Esophagus muscularis mucosa (tissue), 4 donors: ENCODE measurements around the gene ANKRD65. TPM values are rescaled to one million over a fixed set of nuclear protein-coding genes. Genes with fewer than 3 reads are reported as not detected.
A peak's percentile ranks its signal among the peaks of the same experiment; 100 is the strongest.
"Not testable (repeated sequence)": the region's sequence is repeated elsewhere in the genome, so short reads cannot be mapped to it uniquely, and the experiment has no call there.

Experiments used
- DNase-seq: peaks from one replicate; pipeline ENCODE4 v3.0.0-alpha.2; 2017; ENCODE audit errors: extremely low spot score
- H3K27ac ChIP-seq, 4 donors: fragments of 200-600 bp; sonication (generic); replicated peaks in 1 of 4; 1 replicate in 3 of 4; 2 replicates in 1 of 4; pipeline ENCODE4 v1.5.1; 2016 to 2019; ENCODE audit warnings: mild to moderate bottlenecking in 1 of 4
- H3K27me3 ChIP-seq, 4 donors: fragments of 200-600 bp; sonication (generic); one replicate each; pipeline versions ENCODE4 v1.5.1 to v1.6.0; 2016 to 2019
- H3K36me3 ChIP-seq, 4 donors: fragments of 200-600 bp; sonication (generic); one replicate each; pipeline ENCODE4 v1.5.1; 2016 to 2019
- H3K4me1 ChIP-seq, 4 donors: fragments of 200-600 bp; sonication (generic); one replicate each; pipeline ENCODE4 v1.5.1; 2016 to 2019
- H3K4me3 ChIP-seq, 4 donors: fragments of 200-600 bp; sonication (generic); 1 replicate in 2 of 4; 2 replicates in 2 of 4; pipeline ENCODE4 v1.5.1; 2016 to 2019; ENCODE audit warnings: mild to moderate bottlenecking in 4 of 4, moderate library complexity in 1 of 4
- H3K9me3 ChIP-seq, 4 donors: fragments of 200-600 bp; sonication (generic); 1 replicate in 3 of 4; 2 replicates in 1 of 4; pipeline ENCODE4 v1.5.1; 2016 to 2019
- EP300 ChIP-seq: sonication (generic); formaldehyde crosslinking; IDR thresholded peaks from one replicate; pipeline ENCODE4 v1.6.1; 2017; ENCODE audit warnings: antibody characterized with exemption
- POLR2A ChIP-seq: fragments of 450-650 bp; IDR thresholded peaks from one replicate; pipeline ENCODE4 v1.6.1; 2017; ENCODE audit warnings: antibody characterized with exemption, moderate library complexity, mild to moderate bottlenecking, low read depth
- POLR2AphosphoS5 ChIP-seq, 2 donors: sonication (generic); formaldehyde crosslinking; IDR thresholded peaks; one replicate each; pipeline ENCODE4 v1.6.1; 2017; ENCODE audit warnings: antibody characterized with exemption in 2 of 2
- WGBS: methylation state at CpG from one replicate; pipeline ENCODE4 v1.1.5; 2018; 5-methylcytosine and 5-hydroxymethylcytosine counted together
- intact Hi-C: fragments of 100-400 bp; cut with DNase I; formaldehyde crosslinking; loops from one replicate; pipeline ENCODE4 v1.15.1; 2023
- total RNA-seq, 4 donors: library from RNA; depleted of rRNA; stranded (reverse); fragments of >200 nt; gene quantifications; one replicate each; pipeline versions ENCODE4 v1.1.0 to v1.2.1, GENCODE V29; 2016
- TF ChIP-seq, protein P1 (sequence below), 3 experiments: fragments of 200-600 bp in 2 of 3; fragments of 450-650 bp in 1 of 3; sonication (generic) in 2 of 3; IDR thresholded peaks; one replicate each; pipeline ENCODE4 v1.5.1; 2017 to 2019; ENCODE audit warnings: antibody characterized with exemption in 3 of 3, mild to moderate bottlenecking in 2 of 3, moderate library complexity in 1 of 3

The ANKRD65 gene
- total RNA-seq, 4 donors from 2014 or later = 8.1 to 19.2 (median 9.8) TPM

GRCh38 chr1:1418464-1419362 is 2.4 kb downstream of the ANKRD65 start:
- WGBS = 92% methylated on average over 19 of the region's 26 CpGs
- TF ChIP-seq POLR2AphosphoS5 (IDR thresholded peaks at IDR 0.05) = no peak
- H3K9me3 ChIP-seq = no peaks in the 10 kb centered on the region
- intact Hi-C loops = no loop called here
- H3K27ac ChIP-seq = peak overlapping the region; percentile 75 to 84 (median 76)
- H3K4me3 ChIP-seq = peak overlapping the region in 1 of 4 donors; percentile 53
- H3K27me3 ChIP-seq = no peaks in the 10 kb centered on the region
- no peak for DNase-seq
- no peaks in the 10 kb centered on the region for H3K36me3 ChIP-seq
- peaks cover 8 to 52% (median 34%) of the 10 kb centered on the region in 4 donors for H3K4me1 ChIP-seq

- DNase-seq, H3K9me3 ChIP-seq, H3K4me3 ChIP-seq, H3K36me3 ChIP-seq, H3K27me3 ChIP-seq, intact Hi-C loops, H3K27ac ChIP-seq: not testable (repeated sequence)
- 91% methylated on average over 19 of the region's 25 CpGs for WGBS
- H3K4me1 ChIP-seq = peaks cover 8 to 52% (median 34%) of the 10 kb centered on the region in 4 donors
Measured at GRCh38 chr1:1417825-1418463, 3.1 kb downstream of the ANKRD65 start.

DNA sequence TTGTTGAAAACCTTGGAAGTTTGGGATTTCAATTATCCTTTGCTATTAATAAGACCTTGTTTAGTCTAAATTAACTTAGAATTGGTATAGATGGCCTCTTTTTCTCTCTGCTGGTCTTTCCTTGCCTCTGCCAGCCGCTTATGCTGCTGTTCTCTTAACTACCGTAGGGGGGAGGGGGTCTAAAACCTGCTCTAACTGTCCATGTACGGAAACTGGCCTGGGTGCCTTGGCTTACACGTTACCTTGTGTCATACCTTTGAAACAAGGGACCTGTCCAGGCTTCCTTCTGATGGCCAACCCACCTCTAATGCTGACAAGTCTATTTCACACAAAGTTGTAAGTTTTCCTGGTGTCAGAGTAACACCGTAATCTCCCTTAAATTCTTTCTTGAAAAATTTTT is 3.7 kb downstream of the ANKRD65 start:
- intact Hi-C loops, H3K27me3 ChIP-seq, DNase-seq, H3K4me3 ChIP-seq, H3K27ac ChIP-seq, H3K36me3 ChIP-seq, H3K9me3 ChIP-seq: not testable (repeated sequence)
- 80% methylated on average over 5 of the region's 5 CpGs for WGBS
- H3K4me1 ChIP-seq = peaks cover 8 to 46% (median 30%) of the 10 kb centered on the region in 4 donors

- Histone ChIP-seq H3K27me3 (no peaks in the 10 kb centered on the region), H3K27ac (no peak overlapping the region), H3K4me1 (peaks cover 4 to 30% (median 19%) of the 10 kb centered on the region in 4 donors), H3K36me3 (no peaks in the 10 kb centered on the region), H3K9me3 (no peaks in the 10 kb centered on the region), H3K4me3 (no peak overlapping the region)
- intact Hi-C loops = no loop called here
- no peak for DNase-seq
- WGBS = 86% methylated on average over 13 of the region's 13 CpGs
- TF ChIP-seq, protein P1, sequence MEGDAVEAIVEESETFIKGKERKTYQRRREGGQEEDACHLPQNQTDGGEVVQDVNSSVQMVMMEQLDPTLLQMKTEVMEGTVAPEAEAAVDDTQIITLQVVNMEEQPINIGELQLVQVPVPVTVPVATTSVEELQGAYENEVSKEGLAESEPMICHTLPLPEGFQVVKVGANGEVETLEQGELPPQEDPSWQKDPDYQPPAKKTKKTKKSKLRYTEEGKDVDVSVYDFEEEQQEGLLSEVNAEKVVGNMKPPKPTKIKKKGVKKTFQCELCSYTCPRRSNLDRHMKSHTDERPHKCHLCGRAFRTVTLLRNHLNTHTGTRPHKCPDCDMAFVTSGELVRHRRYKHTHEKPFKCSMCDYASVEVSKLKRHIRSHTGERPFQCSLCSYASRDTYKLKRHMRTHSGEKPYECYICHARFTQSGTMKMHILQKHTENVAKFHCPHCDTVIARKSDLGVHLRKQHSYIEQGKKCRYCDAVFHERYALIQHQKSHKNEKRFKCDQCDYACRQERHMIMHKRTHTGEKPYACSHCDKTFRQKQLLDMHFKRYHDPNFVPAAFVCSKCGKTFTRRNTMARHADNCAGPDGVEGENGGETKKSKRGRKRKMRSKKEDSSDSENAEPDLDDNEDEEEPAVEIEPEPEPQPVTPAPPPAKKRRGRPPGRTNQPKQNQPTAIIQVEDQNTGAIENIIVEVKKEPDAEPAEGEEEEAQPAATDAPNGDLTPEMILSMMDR (IDR thresholded peaks at IDR 0.05) = no peak
- TF ChIP-seq POLR2A (no peak), POLR2AphosphoS5 (IDR thresholded peaks at IDR 0.05) (no peak), EP300 (no peak)
Measured at GRCh38 chr1:1415751-1416150, 5.3 kb downstream of the ANKRD65 start.

DNA sequence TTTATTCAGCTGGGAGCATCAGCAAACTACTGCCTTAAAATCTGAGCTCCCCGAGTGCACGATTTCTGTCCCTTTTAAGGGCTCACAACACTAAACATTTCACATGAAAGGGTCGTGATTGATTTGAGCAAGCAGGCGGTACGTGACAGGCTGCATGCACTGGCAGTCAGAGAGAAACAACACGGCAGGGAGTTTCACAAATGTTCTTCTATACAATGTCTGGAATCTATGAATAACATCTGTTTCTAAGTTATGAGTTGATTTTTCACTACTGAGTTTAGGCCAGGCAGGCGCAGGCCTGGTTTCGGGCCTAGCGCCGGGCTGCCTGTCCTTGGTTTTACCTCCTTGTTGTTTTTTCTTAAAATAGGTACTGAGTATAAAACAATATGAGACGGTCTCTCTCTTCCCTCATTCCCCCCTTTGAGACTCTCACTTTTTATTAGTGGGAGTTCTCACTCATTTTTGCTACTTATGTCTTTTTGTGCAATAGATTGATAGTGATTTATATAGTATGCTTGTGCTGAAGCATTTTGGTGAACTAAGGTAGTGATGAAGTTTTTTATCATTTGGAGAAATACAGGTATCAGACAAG is 8.7 kb downstream of the ANKRD65 start:
- H3K36me3 ChIP-seq, DNase-seq, H3K27me3 ChIP-seq, H3K4me3 ChIP-seq, intact Hi-C loops, H3K27ac ChIP-seq, H3K9me3 ChIP-seq: not testable (repeated sequence)
- peaks cover 12 to 26% (median 21%) of the 10 kb centered on the region in 4 donors for H3K4me1 ChIP-seq
- 93% methylated on average over 11 of the region's 11 CpGs for WGBS

- no peak for TF ChIP-seq POLR2A
- Histone ChIP-seq H3K36me3 (peaks cover 0 to 8% (median 5%) of the 10 kb centered on the region in 4 donors), H3K27ac (no peak overlapping the region), H3K4me1 (peaks cover 12 to 29% (median 23%) of the 10 kb centered on the region in 4 donors), H3K9me3 (no peaks in the 10 kb centered on the region), H3K27me3 (no peaks in the 10 kb centered on the region), H3K4me3 (no peak overlapping the region)
- intact Hi-C loops = no loop called here
- no peak for DNase-seq
- WGBS = 86% methylated on average over 13 of the region's 13 CpGs
Measured at GRCh38 chr1:1411626-1412025, 9.4 kb downstream of the ANKRD65 start.

DNA sequence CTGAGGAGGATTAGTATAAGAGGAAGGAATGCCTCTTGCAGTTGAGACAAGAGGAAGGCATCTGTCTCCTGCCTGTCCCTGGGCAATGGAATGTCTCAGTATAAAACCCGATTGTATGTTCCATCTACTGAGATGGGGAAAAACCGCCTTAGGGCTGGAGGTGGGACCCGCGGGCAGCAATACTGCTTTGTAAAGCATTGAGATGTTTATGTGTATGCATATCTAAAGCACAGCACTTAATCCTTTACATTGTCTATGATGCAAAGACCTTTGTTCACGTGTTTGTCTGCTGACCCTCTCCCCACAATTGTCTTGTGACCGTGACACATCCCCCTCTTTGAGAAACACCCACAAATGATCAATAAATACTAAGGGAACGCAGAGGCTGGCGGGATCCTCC is 10.8 kb downstream of the ANKRD65 start:
- H3K4me3 ChIP-seq, DNase-seq, H3K27me3 ChIP-seq, H3K27ac ChIP-seq, intact Hi-C loops, H3K9me3 ChIP-seq: not testable (repeated sequence)
- 56% methylated on average over 6 of the region's 8 CpGs for WGBS
- peaks cover 26 to 43% (median 37%) of the 10 kb centered on the region in 4 donors for H3K4me1 ChIP-seq
- H3K36me3 ChIP-seq = peaks cover 4 to 16% (median 14%) of the 10 kb centered on the region in 4 donors
